WTC11 (cell line): ENCODE data around the gene VMAC. TPM values are rescaled to one million over a fixed set of nuclear protein-coding genes. Genes with fewer than 3 reads are reported as not detected.

ENCODE experiments used
- ATAC-seq: fragments of 200-7000 bp; cut with Tn5 transposase; 2 replicates; pipeline ENCODE4 v1.10.0; 2021; ENCODE audit warnings: mild to moderate bottlenecking, moderate library complexity
- CTCF ChIA-PET: fragments of 300-600 bp; sonication (Branson Sonifier 250); formaldehyde crosslinking; loops from one replicate; lab custom pipeline; 2021; ENCODE audit warnings: antibody characterized with exemption; lab: Charles Lee
- POLR2A ChIA-PET: fragments of 350-600 bp; sonication (Branson Sonifier 250); formaldehyde crosslinking; loops from one replicate; lab custom pipeline; 2021; ENCODE audit warnings: antibody characterized with exemption; lab: Charles Lee
- DNase-seq: peaks from one replicate; pipeline ENCODE4 v3.0.0; 2021; ENCODE audit warnings: low spot score
- H3K27ac Mint-ChIP-seq: 2 replicates; pipeline ENCODE4 v1.8.0; 2021; ENCODE audit warnings: mixed read lengths
- H3K27me3 Mint-ChIP-seq: 2 replicates; pipeline ENCODE4 v1.8.0; 2021; ENCODE audit warnings: low read depth, mild to moderate bottlenecking, moderate library complexity, mixed read lengths
- H3K36me3 Mint-ChIP-seq: 2 replicates; pipeline ENCODE4 v1.8.0; 2021; ENCODE audit warnings: mixed read lengths
- H3K4me1 Mint-ChIP-seq: 2 replicates; pipeline ENCODE4 v1.8.0; 2022; ENCODE audit warnings: mixed read lengths
- H3K4me3 Mint-ChIP-seq: 2 replicates; pipeline ENCODE4 v1.8.0; 2021; ENCODE audit warnings: mild to moderate bottlenecking, moderate library complexity, mixed read lengths
- H3K9me3 Mint-ChIP-seq: 2 replicates; pipeline ENCODE4 v1.8.0; 2021; ENCODE audit warnings: mixed read lengths
- NR2C2 ChIP-seq: sonication (generic); formaldehyde crosslinking; IDR thresholded peaks from 2 replicates; pipeline ENCODE4 v1.8.0; 2022; ENCODE audit warnings: mild to moderate bottlenecking, missing genetic modification reagents
- PRDM15 ChIP-seq: sonication (generic); formaldehyde crosslinking; IDR thresholded peaks from 2 replicates; pipeline ENCODE4 v1.8.0; 2022; ENCODE audit warnings: missing genetic modification reagents
- ZNF263 ChIP-seq: sonication (generic); formaldehyde crosslinking; IDR thresholded peaks from 2 replicates; pipeline ENCODE4 v1.8.1; 2022; ENCODE audit warnings: low read depth, mild to moderate bottlenecking, moderate library complexity, missing genetic modification reagents
- total RNA-seq: library from RNA; stranded (reverse); gene quantifications from 3 replicates; pipeline ENCODE4 v1.2.3, GENCODE V29; 2021
- TF ChIP-seq, protein P1 (sequence below): sonication (generic); formaldehyde crosslinking; IDR thresholded peaks from 2 replicates; pipeline ENCODE4 v1.8.0; 2022; ENCODE audit warnings: mild to moderate bottlenecking, missing genetic modification reagents

The VMAC gene
- total RNA-seq, 1 experiment from 2014 or later, result 2.5 TPM

DNA sequence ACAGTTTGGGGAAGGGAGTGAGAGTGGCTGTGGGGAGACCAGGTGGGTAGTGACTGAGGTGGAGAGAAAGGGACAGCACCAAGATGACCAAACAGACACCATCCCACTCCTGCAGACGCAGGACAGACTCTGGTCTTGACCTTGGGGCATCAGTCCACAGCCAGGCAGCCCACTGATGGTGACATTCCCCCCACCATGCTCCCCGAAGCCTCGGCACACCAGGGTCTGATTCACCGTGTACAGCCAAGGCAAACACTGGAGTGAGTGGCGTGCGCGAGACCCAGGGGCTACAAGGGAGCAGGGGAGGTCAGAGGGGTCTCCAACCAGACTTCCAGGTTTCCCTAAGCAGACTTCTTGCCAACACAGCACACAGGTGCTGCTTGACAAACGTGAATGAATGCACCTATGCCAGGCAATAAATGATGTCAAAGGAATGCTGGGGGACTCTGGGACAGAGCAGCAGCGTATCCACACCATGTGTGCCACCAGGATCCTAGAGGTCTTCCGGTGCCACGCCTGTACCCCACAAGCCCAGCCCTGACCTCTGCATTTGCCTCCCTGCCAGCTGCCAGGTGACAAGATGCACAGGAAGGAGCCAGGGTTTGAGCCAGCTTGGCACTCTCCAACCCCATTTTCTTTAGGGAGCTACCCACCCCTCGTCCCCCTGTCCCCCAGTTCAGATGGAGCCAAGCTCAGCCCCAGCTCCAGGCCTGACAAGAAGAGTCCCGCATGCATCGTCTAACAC is 54.8 kb downstream of the VMAC start:
- no peaks in the 10 kb centered on the region for H3K9me3 Mint-ChIP-seq
- no peaks in the 10 kb centered on the region for H3K36me3 Mint-ChIP-seq
- no peak overlapping the region for H3K4me3 Mint-ChIP-seq
- no peak for TF ChIP-seq PRDM15
- TF ChIP-seq, protein P1, sequence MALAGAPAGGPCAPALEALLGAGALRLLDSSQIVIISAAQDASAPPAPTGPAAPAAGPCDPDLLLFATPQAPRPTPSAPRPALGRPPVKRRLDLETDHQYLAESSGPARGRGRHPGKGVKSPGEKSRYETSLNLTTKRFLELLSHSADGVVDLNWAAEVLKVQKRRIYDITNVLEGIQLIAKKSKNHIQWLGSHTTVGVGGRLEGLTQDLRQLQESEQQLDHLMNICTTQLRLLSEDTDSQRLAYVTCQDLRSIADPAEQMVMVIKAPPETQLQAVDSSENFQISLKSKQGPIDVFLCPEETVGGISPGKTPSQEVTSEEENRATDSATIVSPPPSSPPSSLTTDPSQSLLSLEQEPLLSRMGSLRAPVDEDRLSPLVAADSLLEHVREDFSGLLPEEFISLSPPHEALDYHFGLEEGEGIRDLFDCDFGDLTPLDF (CRISPR knock-in tag), result no peak
- TF ChIP-seq ZNF263 (CRISPR knock-in tag), result no peak
- no peak for TF ChIP-seq NR2C2 (CRISPR knock-in tag)
- ChIA-PET CTCF (interaction anchor here (0.9 to 5.2 kb wide), 5 partner anchors 8 to 155 kb away, joined by 3 to 41 read pairs (median 8); no protein-coding TSS in a partner anchor), POLR2A (no interaction called here)
- DNase-seq (no peak), ATAC-seq (no peak)
- peak overlapping the region; percentile 57; the same call in 1 of the 2 replicates for H3K27ac Mint-ChIP-seq
- no peaks in the 10 kb centered on the region for H3K27me3 Mint-ChIP-seq
- H3K4me1 Mint-ChIP-seq, result peaks cover 82% of the 10 kb centered on the region

Other genes starting within 250 kb of the VMAC start
- gene MICOS13, start 224.4 kb upstream of the VMAC start, total RNA-seq, result 30.0 to 32.8 TPM (median 32.5 TPM) in 3 replicates
- 11.8 to 19.1 TPM (median 15.5 TPM) in 3 replicates for gene HSD11B1L, start 223.8 kb upstream of the VMAC start, total RNA-seq
- 1,080 to 1,240 TPM (median 1,178 TPM) in 3 replicates for gene RPL36, start 214.6 kb upstream of the VMAC start, total RNA-seq
- gene LONP1, start 184.7 kb upstream of the VMAC start, total RNA-seq, result 171 to 186 TPM (median 180 TPM) in 3 replicates
- 0.50 TPM in 1 of 3 replicates, not detected in the others for gene CATSPERD, start 184.2 kb upstream of the VMAC start, total RNA-seq
- 2.6 to 3.3 TPM (median 3.0 TPM) in 3 replicates for gene PRR22, start 120.1 kb upstream of the VMAC start, total RNA-seq
- 30.6 to 39.3 TPM (median 34.6 TPM) in 3 replicates for gene DUS3L, start 113.7 kb upstream of the VMAC start, total RNA-seq
- gene NRTN, start 99.8 kb upstream of the VMAC start, total RNA-seq, result 4.7 to 6.1 TPM (median 4.9 TPM) in 3 replicates
- gene FUT6, start 65.2 kb upstream of the VMAC start, total RNA-seq, result not detected in 3 replicates
- 0.23 to 0.62 TPM (median 0.48 TPM) in 3 replicates for gene FUT3, start 53.4 kb upstream of the VMAC start, total RNA-seq
- gene FUT5, start 34.3 kb upstream of the VMAC start, total RNA-seq, result 0.16 to 0.23 TPM (median 0.17 TPM) in 3 replicates
- 260 to 261 TPM (median 260 TPM) in 3 replicates for gene NDUFA11, start 1.1 kb upstream of the VMAC start, total RNA-seq
- 4.6 to 5.8 TPM (median 5.3 TPM) in 3 replicates for gene CAPS, start 9.4 kb downstream of the VMAC start, total RNA-seq
- 74.5 to 76.3 TPM (median 75.6 TPM) in 3 replicates for gene RANBP3, start 73.3 kb downstream of the VMAC start, total RNA-seq
- 3.4 to 4.6 TPM (median 4.2 TPM) in 3 replicates for gene RFX2, start 205.6 kb downstream of the VMAC start, total RNA-seq
- gene ACSBG2, start 230.8 kb downstream of the VMAC start, total RNA-seq, result not detected in 3 replicates